ENCODE measurements around the gene METTL21C.

The METTL21C gene

GRCh38 chr13:102704238-102705058 lies 9.6 kb upstream of the METTL21C start:
- H3K4me3 ChIP-seq: no peak overlapping the region
- TF ChIP-seq CTCF (IDR thresholded peaks at IDR 0.05): no peak
- DNase-seq (ENCODE audit: low spot score): no peak
- H3K27ac ChIP-seq: no peak overlapping the region

DNA sequence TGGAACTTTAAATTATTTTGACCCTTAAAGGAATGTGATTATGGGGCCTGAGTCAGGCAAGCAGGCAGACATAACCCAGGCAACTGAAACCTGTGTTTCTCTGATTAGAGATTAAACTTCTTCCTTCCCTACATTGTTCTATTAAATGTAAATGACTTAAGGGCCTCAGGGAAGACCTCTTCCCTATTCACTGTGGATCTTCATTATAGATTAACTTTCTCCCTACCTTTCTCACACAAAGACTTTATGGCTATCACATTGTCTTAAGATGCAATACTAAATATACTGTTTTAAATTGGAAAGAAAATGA lies 8.8 kb upstream of the METTL21C start:
- no peak for TF ChIP-seq CTCF (IDR thresholded peaks at IDR 0.05)
- no peak overlapping the region for H3K4me3 ChIP-seq
- no peak for DNase-seq (ENCODE audit: low spot score)
- H3K27ac ChIP-seq: no peak overlapping the region

- DNase-seq (ENCODE audit: low spot score): no peak
- no peak overlapping the region for H3K27ac ChIP-seq
- H3K4me3 ChIP-seq: no peak overlapping the region
- TF ChIP-seq CTCF (IDR thresholded peaks at IDR 0.05): no peak
Observed at GRCh38 chr13:102702965-102703725, 8.3 kb upstream of the METTL21C start.

- no peak for TF ChIP-seq CTCF (IDR thresholded peaks at IDR 0.05)
- no peak for DNase-seq (ENCODE audit: low spot score)
- Histone ChIP-seq H3K4me3 (no peak overlapping the region), H3K27ac (no peak overlapping the region)
Observed at GRCh38 chr13:102701331-102701730, 6.5 kb upstream of the METTL21C start.

DNA sequence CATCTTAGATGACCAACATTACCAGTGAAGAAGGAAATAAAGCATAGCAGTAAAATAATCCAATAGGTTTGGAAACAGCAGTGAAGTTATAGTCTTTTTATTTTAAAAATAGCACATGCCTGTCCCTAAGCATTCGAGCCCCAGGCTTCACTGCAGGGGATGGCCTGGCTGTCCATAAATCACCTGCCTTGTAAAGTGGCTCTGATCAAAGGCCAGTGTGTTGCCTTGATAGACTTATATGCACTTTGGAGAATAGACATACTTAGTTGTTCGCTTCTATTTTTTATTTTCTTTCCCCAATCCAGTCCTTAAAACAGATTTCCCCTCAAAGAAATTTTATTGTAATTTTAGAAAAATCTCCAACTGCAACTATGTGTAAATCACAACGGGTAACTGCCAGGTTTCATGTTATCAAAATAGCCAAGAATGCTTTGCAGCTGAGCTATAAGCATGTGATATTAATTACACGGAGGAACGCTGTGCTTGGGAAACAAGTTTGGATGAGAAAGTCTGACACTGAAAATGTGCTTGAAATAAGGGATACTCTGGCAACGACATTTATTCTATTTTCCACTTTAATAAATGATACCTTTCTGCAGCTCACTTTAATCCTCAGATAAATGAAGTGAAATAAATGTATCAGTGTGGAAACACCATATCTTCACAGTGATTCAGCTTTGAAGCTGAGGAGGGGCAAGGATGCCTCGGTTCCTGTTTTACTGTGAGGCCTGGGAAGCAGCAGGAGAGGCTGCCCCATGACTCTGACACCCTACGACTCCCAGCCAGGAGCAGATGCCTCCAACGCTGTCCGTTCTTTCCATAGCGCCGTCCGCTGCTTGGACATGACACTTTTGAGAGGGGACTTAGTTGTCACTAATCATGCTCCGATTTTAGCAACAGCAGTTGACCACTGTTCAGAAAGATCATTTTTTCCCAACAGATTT lies 5.5 kb upstream of the METTL21C start:
- H3K4me3 ChIP-seq: no peak overlapping the region
- no peak for TF ChIP-seq CTCF (IDR thresholded peaks at IDR 0.05)
- no peak for DNase-seq (ENCODE audit: low spot score)
- H3K27ac ChIP-seq: no peak overlapping the region

GRCh38 chr13:102699504-102699903 lies 4.7 kb upstream of the METTL21C start:
- no peak for TF ChIP-seq CTCF (IDR thresholded peaks at IDR 0.05)
- Histone ChIP-seq H3K4me3 (no peak overlapping the region), H3K27ac (no peak overlapping the region)
- DNase-seq (ENCODE audit: low spot score): no peak

Data from coronary artery (tissue), 2 donors.